Measurements from ENCODE around the gene HAND1.

The HAND1 gene

DNA sequence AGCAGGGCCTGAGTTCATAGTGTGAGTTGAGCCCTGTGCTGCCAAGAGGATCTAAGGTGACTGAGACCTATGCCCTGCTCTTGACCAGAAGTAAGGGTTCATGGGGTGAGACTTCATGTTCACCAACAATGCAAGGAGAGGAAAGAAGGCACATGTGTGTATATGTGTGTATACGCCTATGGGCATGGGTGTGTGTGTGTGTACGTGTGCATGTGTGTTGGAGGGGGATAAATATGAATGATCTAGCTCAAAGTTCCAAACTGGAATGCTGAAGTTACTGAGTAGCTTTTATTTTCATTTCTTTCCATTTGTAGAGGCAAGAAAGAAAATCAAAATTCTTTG is 25.6 kb upstream of the HAND1 start:
- no peak for FAIRE-seq

DNA sequence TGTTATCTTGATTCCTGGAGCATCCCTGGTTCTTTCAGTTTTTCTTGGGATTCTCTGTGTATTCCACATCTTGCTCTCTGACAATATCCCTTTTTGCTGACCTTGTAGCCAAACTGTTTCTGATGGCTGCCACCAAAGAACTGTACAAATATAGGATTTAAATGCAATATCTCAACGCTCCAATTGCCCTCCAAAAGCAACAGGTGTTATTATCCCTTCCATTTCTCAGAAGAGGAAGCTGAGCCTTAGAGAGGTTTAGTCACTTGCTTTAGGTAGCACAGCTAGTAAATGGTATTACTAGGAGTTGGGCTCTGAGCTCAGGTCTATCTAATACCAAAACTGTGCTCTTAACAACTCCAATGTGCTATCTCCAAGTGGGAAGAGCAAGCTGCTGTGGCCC is 24.2 kb upstream of the HAND1 start:
- no peak for FAIRE-seq

DNA sequence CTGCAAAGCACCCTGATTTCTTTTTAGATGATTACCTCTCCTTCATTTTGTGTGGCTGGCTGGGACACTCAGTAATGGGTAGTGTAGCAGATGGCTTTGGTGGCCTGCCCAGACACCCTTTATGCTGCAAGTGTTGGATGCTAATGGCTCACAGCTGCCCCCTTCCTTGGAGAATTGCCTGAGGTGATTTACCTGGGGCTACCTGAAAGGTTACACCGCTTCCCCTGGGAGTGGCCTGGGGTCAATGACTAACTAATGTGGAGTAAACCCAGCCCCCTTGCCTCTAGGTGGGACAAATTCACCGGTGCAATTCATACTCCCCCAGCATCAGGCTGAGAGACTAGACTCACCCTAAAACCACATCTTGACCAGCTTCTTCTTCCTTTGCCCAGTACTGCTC is 23.5 kb upstream of the HAND1 start:
- no peak for FAIRE-seq

DNA sequence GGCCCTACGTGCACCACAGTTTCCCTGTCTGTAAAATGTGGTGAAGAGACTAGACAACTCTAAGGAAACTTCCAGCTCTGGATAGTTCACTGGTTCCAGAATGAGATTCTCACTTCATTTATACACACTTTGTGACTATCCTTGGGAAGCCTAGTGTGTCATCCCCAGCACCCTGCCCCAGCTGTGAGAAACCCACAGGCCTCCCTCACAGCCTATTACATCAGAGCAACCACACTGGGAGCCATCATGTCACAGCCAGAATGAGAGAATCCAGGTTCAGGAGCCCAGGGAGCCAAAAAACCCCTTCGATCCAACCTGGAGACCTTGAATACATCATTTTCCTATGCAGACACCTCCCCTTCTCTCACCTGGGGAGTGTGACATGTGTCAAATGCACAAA is 21.0 kb upstream of the HAND1 start:
- FAIRE-seq = no peak

DNA sequence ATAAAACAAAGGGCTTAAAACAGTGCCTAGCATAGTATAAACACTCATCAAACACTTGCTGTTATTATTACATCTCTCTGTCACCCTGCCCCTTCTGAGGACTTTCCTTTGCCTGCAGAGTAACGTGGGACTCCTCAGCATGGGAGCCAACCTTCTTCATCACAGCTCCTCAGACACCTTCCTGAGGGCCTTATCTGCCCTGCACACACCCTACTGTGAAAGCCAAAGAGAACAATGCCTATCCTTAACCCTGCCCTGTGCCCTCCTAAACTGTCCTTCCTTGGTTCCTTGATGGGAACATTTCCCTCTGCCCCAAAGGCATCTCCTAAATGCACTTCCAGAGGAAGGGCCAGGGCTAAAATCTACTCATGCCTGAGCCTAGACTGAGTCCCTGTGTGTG is 20.6 kb upstream of the HAND1 start:
- FAIRE-seq = no peak

DNA sequence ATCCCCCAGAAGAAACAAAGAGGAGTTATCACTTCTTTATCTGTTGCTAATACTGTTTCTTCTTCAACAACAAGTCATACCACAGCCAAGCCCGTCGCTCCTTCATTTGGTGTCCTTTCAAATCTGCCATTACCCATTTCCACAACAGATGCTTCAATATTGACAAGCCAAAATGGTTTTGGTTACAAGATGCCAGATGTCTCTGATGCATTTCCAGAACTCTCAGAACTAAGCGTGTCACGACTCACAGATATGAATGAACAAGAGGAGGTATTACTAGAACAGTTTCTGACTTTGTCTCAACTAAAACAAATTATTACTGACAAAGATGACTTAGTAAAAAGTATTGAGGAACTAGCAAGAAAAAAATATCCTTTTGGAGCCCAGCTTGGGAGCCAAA is 16.0 kb upstream of the HAND1 start:
- no peak for FAIRE-seq

DNA sequence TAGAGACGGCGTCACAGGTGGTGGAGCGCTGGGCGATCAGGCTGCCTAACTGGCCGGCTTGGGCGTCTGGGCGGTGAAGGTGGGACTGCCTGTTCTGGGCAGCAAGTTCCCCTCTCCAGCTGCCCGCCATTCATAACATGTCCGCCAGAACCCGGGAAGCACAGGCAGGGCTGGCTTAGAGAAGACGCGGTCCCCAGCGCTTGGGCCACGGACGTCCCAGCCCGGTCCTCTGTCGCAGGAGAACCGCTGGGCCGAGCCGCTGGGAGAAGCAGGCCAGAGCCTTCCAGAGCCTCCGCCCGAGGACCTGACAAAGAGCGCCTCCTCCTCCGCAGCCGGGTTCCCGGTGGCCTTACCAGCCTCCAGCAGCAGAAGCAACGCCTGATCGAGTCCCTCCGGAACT is 15.2 kb upstream of the HAND1 start:
- FAIRE-seq = no peak

DNA sequence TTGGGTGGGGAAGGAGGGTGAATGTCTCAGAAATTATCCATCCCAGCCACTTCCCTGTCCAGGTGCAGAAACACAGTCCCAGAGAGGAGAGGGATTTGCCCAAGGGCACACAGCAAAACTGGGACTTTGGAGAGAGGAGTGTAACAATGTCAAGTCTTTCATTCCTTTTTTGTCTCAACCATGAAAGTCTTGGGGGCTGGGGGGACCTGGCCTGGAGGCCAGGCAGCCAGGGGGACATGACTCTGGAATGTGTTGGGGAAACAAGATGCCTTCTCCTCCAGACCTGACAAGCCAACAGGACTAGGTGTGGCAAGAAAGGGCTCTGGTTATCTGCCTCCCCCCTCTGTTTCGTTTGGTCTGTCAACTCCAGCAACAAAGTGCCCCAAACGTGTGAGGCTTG is 13.9 kb upstream of the HAND1 start:
- FAIRE-seq = no peak

DNA sequence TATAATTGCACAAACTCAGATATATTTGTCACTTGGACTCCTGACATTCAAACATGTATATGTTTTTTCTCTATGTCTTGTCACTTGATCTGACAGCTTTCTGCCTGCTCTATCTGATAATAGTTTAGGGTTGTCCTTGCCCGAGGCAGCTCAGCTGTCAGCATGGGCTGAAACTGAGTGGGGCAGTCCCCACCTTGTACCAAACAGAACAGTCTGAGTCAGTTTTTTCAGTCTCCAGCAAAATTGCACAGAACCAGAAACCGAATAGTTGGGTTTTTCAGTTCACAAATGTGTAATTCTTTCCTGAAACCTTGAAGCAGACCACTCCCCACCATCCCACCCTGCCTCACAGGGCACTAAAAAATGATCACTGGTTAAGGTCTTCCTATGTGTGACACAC is 9.5 kb upstream of the HAND1 start:
- FAIRE-seq = no peak

DNA sequence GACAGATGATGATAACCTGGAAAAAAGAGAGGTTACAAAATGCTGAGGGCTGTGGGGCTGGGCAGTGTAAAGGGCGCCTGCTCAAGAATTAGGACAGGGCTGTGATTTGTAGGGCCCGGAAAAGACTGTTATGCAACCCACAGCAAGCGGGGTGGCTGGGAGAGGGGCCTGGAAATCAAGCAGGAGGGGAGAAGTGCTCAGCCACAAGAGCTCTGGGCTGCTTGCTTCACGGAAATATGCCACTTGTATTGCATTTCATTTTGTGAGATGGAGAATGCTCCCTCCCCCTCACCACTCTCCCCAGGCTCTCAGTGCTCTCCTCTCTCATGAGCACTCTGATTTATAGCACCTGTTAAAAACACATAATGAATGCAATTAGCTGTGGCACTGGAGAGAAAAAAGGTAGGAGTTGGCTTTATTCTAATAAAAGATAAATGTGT is 8.4 kb upstream of the HAND1 start:
- no peak for FAIRE-seq

DNA sequence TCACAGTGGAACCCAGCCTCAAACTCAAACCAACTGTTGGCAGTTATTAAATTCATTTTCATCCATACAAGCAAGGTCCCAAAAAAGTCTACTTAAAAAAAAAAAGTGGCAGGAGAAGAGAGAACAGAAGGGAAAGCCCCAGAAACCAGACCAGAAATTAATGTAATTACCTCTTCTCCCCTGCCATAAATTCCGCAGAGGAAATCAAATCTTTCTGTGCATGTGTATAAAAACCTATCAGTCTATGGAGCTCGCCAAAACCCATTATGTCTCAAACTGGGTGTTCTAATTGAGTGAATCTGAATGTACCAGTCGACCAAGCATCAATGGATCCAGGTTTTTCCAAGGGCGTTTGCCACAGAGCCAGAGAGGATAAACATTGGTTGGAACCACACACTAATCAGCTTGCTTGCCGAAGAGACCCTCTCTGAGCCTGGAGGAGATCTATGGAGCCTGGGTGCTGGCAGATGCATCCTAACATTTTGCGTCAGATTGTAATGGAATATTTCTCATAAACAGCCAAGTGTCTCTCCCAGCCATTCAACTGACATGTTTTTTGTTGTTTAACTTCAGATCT is 7.9 kb upstream of the HAND1 start:
- no peak for FAIRE-seq

DNA sequence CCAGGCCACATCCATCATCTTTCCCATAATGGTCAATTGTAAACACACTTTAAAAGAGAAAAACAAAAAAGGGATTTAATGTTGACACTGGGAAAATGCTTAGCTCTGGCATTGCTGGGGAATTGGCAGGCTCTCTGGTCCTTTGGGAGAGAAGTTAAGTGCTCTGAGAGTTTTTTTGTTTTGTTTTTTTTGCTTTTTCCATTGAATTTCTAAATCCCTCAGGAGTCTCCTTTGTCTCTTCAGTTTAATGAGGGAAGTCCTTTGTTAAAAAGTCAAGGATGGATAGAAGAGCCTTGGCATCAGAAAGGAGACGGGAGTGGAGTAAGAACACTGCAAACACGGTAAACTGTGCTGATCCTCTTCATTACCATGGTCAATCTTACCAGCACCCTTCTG is 7.1 kb upstream of the HAND1 start:
- no peak for FAIRE-seq

DNA sequence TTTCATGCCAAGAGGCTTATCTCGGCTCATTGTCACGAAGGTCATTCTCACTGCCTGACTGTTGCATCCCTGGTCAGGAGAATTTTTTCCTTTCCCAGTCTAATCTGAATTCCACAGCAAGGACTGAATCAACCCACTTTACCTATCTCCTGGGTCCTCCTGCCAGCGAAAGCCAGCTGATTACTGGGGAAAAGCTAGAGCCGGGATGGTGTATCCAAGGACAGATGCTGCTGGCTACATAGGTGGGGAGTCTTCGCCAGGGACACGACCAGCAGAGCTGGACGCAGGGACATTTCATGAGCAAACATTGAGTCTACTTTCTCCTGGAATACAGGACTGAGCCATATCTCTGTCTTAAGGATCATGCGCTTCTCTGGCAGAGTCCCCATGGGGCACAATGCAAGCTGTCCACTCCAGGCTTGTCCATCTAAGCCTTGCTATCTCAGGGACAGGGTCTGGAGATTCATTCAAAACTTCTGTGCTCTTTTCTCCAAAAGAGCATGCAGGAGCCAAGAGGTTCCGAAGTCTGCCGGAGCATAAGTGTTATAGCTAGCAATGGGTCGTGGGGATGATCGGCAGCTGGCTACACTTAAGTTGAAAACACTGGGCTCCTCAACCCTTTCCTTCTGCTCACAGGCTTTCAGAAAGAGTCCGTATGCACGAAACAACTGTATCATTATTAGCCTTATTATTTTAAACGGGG is 6.5 kb upstream of the HAND1 start:
- no peak for FAIRE-seq

DNA sequence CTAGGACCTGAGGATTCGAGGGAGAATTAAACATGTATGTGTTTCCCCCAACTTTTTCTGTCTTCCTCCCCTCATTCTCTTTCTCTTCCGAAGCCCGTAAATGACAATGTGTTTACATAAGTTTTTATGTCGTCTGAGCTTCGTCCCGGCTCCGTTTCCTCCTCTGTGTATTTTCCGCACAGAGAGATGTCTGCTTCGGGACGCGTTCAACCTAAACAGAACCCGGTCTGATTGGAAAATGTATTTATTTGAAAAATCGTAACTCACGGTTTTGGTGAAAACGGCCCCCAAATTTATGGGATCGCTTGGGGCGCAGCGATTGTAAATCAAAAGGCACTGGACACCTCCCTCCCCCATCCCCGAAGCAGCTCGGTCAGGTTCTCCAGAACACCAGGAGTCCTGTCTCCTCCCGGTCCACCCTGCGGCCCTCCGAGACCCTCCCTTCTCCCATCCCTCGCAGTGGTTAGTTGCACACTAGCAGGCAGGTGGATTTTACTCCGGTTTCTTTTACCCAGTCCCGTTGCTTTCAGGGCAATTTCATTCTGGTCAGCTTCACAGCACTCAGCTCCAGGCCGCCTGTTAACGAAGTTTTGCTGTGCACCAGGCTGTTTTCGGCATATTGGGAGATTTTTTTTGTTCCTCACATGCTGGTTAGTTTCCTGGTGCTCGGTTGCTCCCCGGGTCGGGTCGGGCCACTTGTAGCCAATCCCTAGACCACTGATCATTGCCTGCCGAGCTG is 5.8 kb upstream of the HAND1 start:
- FAIRE-seq = no peak

DNA sequence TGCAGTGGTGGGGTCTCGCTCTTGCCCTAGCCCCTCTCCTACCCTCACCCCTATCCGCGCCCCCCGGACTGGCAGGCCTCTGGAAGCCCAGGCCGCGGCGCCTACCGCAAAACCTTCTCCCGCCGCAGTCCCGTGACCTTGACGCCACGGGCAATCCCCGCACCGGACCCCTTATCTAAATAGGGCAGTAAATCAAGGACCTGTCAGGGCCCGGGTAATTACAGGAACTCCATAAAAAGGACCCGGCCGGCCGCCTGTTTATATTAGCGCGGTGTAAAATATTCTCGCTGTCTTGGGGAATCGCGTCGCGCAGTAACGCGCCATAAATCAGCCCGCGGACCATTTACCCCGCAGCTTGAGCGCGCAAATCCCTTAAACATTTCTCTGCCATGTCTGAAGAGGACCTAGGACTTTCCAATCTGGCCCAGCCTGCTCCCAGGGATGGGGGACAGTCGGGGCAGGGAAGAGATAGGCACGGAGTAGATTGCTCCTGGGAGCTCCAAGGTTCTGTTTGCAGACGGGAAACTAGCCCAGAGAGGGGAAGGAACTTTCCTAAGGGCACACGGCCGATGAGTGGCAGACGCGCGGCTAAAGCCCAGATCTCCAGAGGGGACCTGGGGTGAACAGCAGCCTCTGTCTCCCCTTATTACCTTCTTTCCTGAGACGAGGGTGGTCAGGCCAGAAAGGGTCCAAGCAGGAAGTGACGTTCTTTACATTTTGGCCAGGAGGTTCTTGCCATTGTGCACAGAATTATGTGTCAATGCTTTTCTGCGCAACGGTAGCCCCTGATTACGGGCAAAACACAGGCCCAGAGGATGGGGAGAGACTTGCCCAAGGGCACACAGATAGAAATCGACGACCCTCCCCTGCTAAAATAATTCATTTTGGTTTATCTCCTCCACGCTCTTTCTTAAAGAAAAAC is 4.8 kb upstream of the HAND1 start:
- FAIRE-seq = no peak

DNA sequence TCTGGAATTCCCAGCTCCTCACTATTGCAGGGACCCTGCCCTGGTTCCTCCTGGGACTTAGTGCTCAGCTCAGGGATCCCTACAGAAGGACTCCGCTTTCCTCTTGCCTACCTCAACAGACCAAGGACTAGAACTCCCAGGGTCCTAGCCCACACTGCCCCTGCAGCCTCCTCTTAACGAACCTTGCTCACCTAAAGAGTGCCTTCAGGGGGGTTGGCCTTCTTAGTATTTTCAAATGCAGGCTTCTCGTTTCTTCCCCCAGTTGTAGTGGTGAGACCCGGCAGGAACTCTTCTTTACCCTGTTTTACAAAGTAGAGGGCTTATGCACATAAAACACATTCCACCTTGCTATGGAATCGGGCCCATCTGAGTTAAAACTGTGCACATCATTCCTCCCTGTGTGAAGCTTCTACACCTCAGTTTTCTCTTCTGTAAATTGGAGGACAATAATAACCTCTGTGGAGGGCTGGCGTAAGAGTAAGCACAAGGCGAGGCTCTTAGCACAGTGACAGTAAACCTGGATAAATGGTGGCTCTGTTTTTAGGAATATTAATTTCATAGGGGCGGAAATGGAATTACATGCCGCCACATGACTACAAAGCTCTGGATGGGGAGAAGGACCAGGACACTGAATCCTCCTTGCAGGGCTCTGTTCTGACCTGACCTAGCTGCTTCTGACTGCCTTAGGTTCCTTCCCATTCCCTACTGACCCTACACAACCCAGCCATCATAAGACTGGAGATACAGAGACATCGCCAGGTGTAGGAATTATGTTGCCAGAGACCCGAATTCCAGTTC is 3.8 kb upstream of the HAND1 start:
- no peak for FAIRE-seq

DNA sequence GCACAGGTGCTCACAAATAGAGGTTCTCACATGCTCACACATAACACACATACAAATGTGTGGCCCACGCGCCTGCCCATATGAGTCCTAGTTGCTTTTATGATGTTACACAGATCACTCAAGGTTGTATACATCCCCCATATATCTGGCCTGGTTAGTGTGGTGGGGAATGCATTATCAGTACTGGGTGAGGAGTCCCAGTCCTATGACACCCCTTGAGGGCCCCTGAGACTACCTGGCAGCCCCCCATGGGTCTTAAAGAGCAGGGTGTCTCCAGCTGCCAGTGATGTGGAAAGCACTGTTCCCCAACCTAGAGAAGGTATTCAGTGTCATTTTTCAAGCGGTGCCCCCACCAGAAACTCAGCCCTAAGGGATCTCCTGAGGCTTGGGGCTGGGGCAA is 2.8 kb upstream of the HAND1 start:
- FAIRE-seq = no peak

DNA sequence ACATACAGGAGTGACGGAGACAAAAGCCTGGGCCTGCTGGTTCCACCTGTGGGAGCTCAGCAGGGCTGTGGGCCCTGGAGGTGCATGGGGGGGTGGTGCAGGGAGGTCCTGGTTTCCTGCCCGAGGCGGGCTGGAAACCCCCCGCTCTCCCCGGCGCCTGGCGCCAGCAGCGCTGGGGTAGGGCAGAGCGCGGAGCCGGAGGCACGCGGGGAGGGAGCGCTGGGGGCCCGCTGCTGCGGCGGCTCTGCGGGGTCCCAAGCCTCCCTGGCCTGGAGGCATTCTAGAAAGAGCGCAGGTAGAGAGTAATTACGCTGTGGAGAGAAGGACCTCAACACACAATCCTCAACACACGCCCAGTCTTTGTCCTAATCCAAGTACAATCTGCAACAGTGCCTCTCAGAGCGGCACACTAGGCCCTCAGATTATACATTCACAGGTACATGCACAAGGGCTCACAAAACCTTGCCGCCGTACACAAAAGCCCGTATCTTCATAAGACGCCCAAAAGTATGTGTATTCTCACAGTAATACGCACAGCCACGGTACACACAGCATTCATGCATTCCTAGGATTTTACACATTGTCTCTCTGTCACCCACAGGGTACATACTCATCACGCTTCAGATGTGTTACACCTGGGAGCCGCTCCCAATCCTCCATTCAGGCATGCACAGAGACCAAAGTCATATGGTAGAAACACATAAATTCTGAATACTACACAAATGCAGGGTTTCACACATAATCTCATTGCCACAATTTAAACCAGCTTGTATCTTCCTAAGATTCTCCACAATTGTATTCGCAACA is 2.1 kb upstream of the HAND1 start:
- FAIRE-seq = no peak

DNA sequence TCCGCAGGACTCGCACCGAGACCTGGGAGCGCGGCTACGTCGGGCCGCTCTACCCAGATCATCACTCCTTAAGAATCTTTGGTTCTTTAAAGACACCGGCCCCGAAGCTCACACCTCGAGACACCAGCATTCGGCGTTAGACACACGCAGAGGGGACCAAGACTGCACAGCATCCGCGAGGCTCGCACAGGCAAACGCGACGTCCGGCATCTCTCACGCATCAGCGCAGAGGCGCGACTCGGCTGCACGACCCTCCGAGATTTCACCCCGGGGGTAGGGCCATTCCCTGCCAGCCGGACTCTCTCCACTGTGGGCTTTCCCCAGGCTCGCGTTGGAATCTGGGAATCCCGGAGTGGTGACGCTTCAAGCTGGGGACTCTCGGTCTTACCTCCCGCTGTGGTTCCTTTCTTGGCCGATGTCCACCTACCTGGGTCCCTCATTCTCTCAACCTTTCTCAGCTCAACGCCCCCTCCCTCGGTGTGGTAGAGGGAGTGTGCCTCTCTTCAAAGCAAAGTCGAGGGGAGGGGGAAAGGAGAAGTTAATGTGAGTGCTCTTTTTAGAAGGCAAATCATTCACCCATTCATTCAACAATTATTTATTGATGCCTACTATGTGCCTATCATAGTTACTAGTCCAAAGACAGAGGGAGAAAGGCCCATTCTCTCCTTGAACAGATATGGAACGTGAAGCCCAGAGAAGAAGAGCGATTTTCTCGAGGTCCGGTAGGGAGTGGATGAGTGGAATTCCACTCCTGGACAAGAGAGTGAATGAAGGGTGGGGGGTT is 1.3 kb upstream of the HAND1 start:
- no peak for FAIRE-seq

DNA sequence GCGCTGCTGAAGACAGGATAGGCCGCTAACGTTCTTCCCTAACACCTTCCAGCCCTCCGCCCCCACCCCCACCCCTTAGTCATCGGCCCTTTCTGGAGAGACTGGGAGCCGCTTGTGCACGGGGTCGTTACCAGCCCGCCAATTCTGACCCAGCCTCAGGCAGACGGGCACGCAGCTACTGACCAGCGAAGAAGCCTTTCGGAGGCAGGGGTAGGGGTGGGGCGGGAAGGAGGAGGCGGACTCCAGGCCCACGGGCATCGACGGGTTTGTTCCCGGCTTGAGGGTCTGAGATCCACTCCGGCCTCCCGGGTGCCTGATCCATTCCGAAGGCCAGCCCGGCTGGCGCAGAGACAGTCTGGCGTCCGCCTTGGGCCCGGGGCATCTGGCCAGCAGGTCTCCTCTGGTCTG is 729 bp upstream of the HAND1 start:
- FAIRE-seq = no peak

Measured in colon (tissue), 2 donors.